GM10266 (cell line): Measurements from ENCODE around the gene IGFBP5.

ENCODE experiments used
- DNase-seq: peaks from one replicate; pipeline ENCODE4 v3.0.0; 2012; ENCODE audit errors: extremely low spot score
- CTCF ChIP-seq: IDR thresholded peaks from 2 replicates; pipeline ENCODE4 v1.5.1; 2012; ENCODE audit warnings: mild to moderate bottlenecking, low read depth; ENCODE audit not compliant: control insufficient read depth, insufficient read depth; ENCODE audit errors: missing control alignments

IGFBP5 gene

GRCh38 chr2:216659276-216659675 is 36.1 kb downstream of the IGFBP5 start:
- no peak for TF ChIP-seq CTCF

GRCh38 chr2:216658757-216659156 is 36.6 kb downstream of the IGFBP5 start:
- TF ChIP-seq CTCF, result no peak
- no peak for DNase-seq

More at GRCh38 chr2:216659276-216659675, 36.1 kb downstream of the IGFBP5 start:
- no peak for DNase-seq

- DNase-seq, result no peak
Measured at GRCh38 chr2:216657980-216658379, 37.4 kb downstream of the IGFBP5 start.

GRCh38 chr2:216657086-216657855 is 38.1 kb downstream of the IGFBP5 start:
- no peak for DNase-seq
- TF ChIP-seq CTCF, result no peak

More at GRCh38 chr2:216657980-216658379, 37.4 kb downstream of the IGFBP5 start:
- TF ChIP-seq CTCF, result no peak

GRCh38 chr2:216654528-216655052 is 40.8 kb downstream of the IGFBP5 start:
- no peak for TF ChIP-seq CTCF
- DNase-seq, result no peak

GRCh38 chr2:216653931-216654365 is 41.4 kb downstream of the IGFBP5 start:
- DNase-seq, result no peak
- no peak for TF ChIP-seq CTCF
